Adrenal gland (tissue), 12 donors: Measurements from ENCODE around the gene SLC9B2. TPM values are rescaled to one million over a fixed set of nuclear protein-coding genes. Genes with fewer than 3 reads are reported as not detected.

Experiments used
- DNase-seq, 7 donors: peaks; one replicate each; pipeline ENCODE4 v3.0.0-alpha.2; 2019 to 2020
- H3K27ac ChIP-seq, 5 donors: fragments of 200-600 bp; sonication (generic) in 4 of 5; 1 replicate in 3 of 5; 2 replicates in 2 of 5; pipeline versions ENCODE4 v1.5.1 to v1.8.0; 2016 to 2020; ENCODE audit warnings: mild to moderate bottlenecking in 1 of 5
- H3K27me3 ChIP-seq: fragments of 200-600 bp; 2 replicates; pipeline ENCODE4 v1.8.0; 2021
- H3K36me3 ChIP-seq, 2 donors: fragments of 200-600 bp; replicated peaks in 1 of 2; 1 replicate in 1 of 2; 2 replicates in 1 of 2; pipeline versions ENCODE4 v1.5.1 to v1.8.0; 2018 to 2022
- H3K4me1 ChIP-seq, 2 donors: fragments of 200-600 bp; replicated peaks in 1 of 2; 1 replicate in 1 of 2; 2 replicates in 1 of 2; pipeline versions ENCODE4 v1.5.1 to v1.8.0; 2018 to 2021
- H3K4me3 ChIP-seq, 4 donors: fragments of 200-600 bp; sonication (generic) in 3 of 4; one replicate each; pipeline ENCODE4 v1.5.1; 2016 to 2018
- H3K9me3 ChIP-seq, 3 donors: fragments of 200-600 bp; sonication (generic) in 1 of 3; replicated peaks in 1 of 3; 1 replicate in 2 of 3; 2 replicates in 1 of 3; pipeline versions ENCODE4 v1.5.1 to v1.8.0; 2016 to 2021
- POLR2A ChIP-seq, 2 donors: fragments of 450-650 bp; IDR thresholded peaks; one replicate each; pipeline ENCODE4 v1.6.1; 2017; ENCODE audit warnings: antibody characterized with exemption in 2 of 2, mild to moderate bottlenecking in 2 of 2, moderate library complexity in 1 of 2
- WGBS, 4 donors: extraction: QIAGEN DNeasy Blood & Tissue Kit in 2 of 4; methylation state at CpG; one replicate each; pipeline versions ENCODE4 v1.1.5 to v1.1.7; 2013 to 2017; 5-methylcytosine and 5-hydroxymethylcytosine counted together
- intact Hi-C, 2 donors: fragments of 100-400 bp; cut with DNase I; formaldehyde crosslinking; loops; one replicate each; pipeline versions ENCODE4 v1.14.1 to v1.15.0; 2022 to 2023
- polyA plus RNA-seq, 3 donors: library from polyadenylated mRNA; stranded (reverse); fragments of 200-250 nt in 2 of 3; fragments of 350-450 nt in 1 of 3; fragmentation: Illumina TruSeq in 1 of 3; extraction: RNeasy Lipid Tissue Mini Kit (QIAGEN cat#74804) in 1 of 3; gene quantifications; one replicate each; pipeline ENCODE4 v1.2.3, GENCODE V29; 2013 to 2014
- total RNA-seq, 9 donors: library from RNA; depleted of rRNA in 4 of 9; stranded (reverse); fragments of >200 nt in 4 of 9; fragments of 120-200 nt in 1 of 9; fragmentation: NEBNext Ultra II Directional in 1 of 9; extraction: Animal tissue kit (Norgen Biotek cat#: 25700) in 1 of 9; gene quantifications; one replicate each; pipeline versions ENCODE4 v1.1.0 to v1.2.4, GENCODE V29; 2013 to 2023
- TF ChIP-seq, protein P1 (sequence below), 6 experiments: fragments of 450-650 bp in 4 of 6; fragments of 200-600 bp in 2 of 6; sonication (generic) in 1 of 6; IDR thresholded peaks; 1 replicate in 5 of 6; 2 replicates in 1 of 6; pipeline versions ENCODE4 v1.5.1 to v1.8.0; 2016 to 2021; ENCODE audit warnings: antibody characterized with exemption in 6 of 6, mild to moderate bottlenecking in 2 of 6, moderate library complexity in 1 of 6
- donor health status: healthy with polysubstance abuse.
- donor health status: Bipolar disorder and iron deficiency.
- donor health status: DM: yes; HTN: yes; CAD: no.
- donor health status: DM: no; HTN: no; CAD: no.
- donor health status: DM: no; HTN: no; CAD: no.
- donor health status: DM: yes; HTN: yes; CAD: no.

Gene SLC9B2
- total and polyA plus RNA-seq, 12 donors: 7.2 to 16.3 (median 13.8) TPM

DNA sequence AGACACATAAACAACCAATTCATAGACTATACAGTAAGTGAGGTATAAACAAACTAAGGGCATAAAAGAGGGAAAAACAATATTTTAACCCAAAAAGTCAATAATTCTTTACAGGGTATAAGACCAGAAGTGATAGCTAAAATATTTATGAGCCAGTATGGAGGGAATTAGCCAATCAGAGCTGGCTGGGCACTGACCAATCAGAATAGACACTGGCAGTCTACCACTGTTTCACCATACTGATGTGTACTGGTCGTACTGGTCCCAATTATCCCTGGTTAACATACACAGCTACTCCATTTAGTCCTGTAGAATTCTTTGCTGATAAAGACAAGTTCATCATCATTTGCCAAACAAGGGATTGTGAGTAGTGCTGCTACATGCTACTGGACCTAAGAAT lies 47.3 kb downstream of the SLC9B2 start:
- WGBS, 4 donors: 87 to 100% (median 99%) methylated on average over 1 of the region's 1 CpG
- intact Hi-C loops: no loop called here
- DNase-seq: no peak

DNA sequence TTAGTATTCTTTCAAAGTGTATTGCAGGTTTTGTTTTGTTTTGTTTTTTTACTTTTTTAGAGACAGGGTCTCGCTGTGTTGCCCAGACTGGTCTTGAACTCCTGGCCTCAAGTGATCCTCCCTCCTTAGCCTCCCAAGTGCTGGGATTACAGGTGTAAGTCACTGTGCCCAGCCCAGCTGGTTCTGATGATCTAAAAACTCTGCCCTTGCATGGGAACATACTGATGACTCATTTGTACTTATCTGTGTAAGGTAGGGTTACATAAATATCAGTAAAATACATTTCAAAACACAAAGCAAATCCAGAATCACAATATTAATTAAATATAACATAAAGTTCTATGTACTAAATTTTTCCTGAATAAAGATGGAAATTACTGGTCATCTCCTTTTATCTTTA lies 49.7 kb downstream of the SLC9B2 start:
- Histone ChIP-seq H3K4me3 (no peak overlapping the region), H3K27me3 (no peaks in the 10 kb centered on the region), H3K27ac (no peak overlapping the region), H3K4me1 (no peaks in the 10 kb centered on the region), H3K36me3 (no peaks in the 10 kb centered on the region), H3K9me3 (no peaks in the 10 kb centered on the region)
- 96 to 100% (median 100%) methylated on average over 1 of the region's 1 CpG for WGBS, 4 donors
- no peak for TF ChIP-seq POLR2A (IDR thresholded peaks at IDR 0.05)
- TF ChIP-seq, protein P1, sequence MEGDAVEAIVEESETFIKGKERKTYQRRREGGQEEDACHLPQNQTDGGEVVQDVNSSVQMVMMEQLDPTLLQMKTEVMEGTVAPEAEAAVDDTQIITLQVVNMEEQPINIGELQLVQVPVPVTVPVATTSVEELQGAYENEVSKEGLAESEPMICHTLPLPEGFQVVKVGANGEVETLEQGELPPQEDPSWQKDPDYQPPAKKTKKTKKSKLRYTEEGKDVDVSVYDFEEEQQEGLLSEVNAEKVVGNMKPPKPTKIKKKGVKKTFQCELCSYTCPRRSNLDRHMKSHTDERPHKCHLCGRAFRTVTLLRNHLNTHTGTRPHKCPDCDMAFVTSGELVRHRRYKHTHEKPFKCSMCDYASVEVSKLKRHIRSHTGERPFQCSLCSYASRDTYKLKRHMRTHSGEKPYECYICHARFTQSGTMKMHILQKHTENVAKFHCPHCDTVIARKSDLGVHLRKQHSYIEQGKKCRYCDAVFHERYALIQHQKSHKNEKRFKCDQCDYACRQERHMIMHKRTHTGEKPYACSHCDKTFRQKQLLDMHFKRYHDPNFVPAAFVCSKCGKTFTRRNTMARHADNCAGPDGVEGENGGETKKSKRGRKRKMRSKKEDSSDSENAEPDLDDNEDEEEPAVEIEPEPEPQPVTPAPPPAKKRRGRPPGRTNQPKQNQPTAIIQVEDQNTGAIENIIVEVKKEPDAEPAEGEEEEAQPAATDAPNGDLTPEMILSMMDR (IDR thresholded peaks at IDR 0.05): no peak
- intact Hi-C loops: no loop called here
- DNase-seq: no peak

More for the DNA sequence above, 47.3 kb downstream of the SLC9B2 start:
- H3K4me1 ChIP-seq: no peaks in the 10 kb centered on the region
- TF ChIP-seq, protein P1 (IDR thresholded peaks at IDR 0.05): no peak
- no peak for TF ChIP-seq POLR2A (IDR thresholded peaks at IDR 0.05)
- no peaks in the 10 kb centered on the region for H3K9me3 ChIP-seq
- H3K27me3 ChIP-seq: no peaks in the 10 kb centered on the region
- no peak overlapping the region for H3K27ac ChIP-seq
- no peak overlapping the region for H3K4me3 ChIP-seq
- H3K36me3 ChIP-seq: no peaks in the 10 kb centered on the region

DNA sequence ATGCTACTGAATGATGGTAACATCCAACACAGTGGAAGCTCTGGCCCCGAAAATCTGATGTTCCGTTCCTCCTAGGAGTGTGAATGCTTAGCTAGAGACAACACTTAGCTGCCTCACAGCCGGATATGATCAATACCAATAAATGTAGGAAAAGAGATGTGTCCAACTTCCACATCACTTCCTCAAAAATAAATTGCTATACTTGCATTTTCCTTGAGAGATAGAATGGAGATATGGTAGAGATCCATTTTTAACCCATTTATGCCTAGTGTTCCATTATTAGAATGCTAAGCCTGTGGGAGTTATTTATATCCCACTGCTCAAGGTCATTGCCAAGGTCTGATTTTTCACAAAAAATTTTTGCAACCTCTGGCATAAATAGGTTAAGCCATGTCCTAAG lies 51.6 kb downstream of the SLC9B2 start:
- Histone ChIP-seq H3K4me3 (no peak overlapping the region), H3K27me3 (no peaks in the 10 kb centered on the region), H3K36me3 (no peaks in the 10 kb centered on the region), H3K27ac (no peak overlapping the region), H3K9me3 (no peaks in the 10 kb centered on the region), H3K4me1 (no peaks in the 10 kb centered on the region)
- intact Hi-C loops: no loop called here
- WGBS, 4 donors: 90 to 98% (median 95%) methylated on average over 3 of the region's 3 CpGs
- no peak for TF ChIP-seq POLR2A (IDR thresholded peaks at IDR 0.05)
- TF ChIP-seq, protein P1 (IDR thresholded peaks at IDR 0.05): no peak
- no peak for DNase-seq

DNA sequence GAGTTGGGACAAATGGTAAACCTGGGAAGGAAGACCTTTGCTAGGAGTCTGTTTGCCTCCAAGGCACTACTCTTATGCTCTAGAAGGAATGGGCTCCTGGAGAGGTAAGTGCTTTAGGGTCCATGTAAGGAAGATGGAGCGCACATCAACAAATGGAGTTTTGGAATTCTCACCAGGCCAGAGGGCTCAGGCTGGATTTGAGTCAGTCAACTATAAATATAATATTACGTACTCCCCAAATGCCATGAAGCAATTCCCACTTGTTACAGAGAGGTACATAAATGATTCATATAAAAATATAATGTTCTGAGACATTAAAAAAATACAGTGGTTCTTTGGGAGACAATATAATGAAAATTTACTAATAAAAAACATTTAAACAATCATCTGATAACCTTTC lies 55.4 kb downstream of the SLC9B2 start:
- TF ChIP-seq POLR2A (IDR thresholded peaks at IDR 0.05): no peak
- TF ChIP-seq, protein P1 (IDR thresholded peaks at IDR 0.05): no peak
- Histone ChIP-seq H3K4me1 (peaks cover 0 to 7% of the 10 kb centered on the region in 2 donors), H3K27ac (no peak overlapping the region), H3K4me3 (no peak overlapping the region), H3K36me3 (no peaks in the 10 kb centered on the region), H3K9me3 (no peaks in the 10 kb centered on the region), H3K27me3 (no peaks in the 10 kb centered on the region)
- 91 to 97% (median 96%) methylated on average over 2 of the region's 2 CpGs for WGBS, 4 donors
- intact Hi-C loops: no loop called here
- DNase-seq: no peak
